Coronary artery (tissue), 2 donors: ENCODE data around the gene PRRT1.

ENCODE experiments used
- DNase-seq: peaks from one replicate; pipeline ENCODE4 v3.0.0-alpha.2; 2017; ENCODE audit warnings: low spot score
- H3K27ac ChIP-seq, 2 donors: fragments of 200-600 bp; sonication (generic); one replicate each; pipeline ENCODE4 v1.5.1; 2016 to 2019
- H3K4me3 ChIP-seq: fragments of 200-600 bp; sonication (generic); 2 replicates; pipeline ENCODE4 v1.5.1; 2016; ENCODE audit warnings: mild to moderate bottlenecking, moderate library complexity
- TF ChIP-seq, protein P1 (sequence below): fragments of 200-600 bp; sonication (generic); IDR thresholded peaks from one replicate; pipeline ENCODE4 v1.5.1; 2019; ENCODE audit warnings: antibody characterized with exemption

The PRRT1 gene

DNA sequence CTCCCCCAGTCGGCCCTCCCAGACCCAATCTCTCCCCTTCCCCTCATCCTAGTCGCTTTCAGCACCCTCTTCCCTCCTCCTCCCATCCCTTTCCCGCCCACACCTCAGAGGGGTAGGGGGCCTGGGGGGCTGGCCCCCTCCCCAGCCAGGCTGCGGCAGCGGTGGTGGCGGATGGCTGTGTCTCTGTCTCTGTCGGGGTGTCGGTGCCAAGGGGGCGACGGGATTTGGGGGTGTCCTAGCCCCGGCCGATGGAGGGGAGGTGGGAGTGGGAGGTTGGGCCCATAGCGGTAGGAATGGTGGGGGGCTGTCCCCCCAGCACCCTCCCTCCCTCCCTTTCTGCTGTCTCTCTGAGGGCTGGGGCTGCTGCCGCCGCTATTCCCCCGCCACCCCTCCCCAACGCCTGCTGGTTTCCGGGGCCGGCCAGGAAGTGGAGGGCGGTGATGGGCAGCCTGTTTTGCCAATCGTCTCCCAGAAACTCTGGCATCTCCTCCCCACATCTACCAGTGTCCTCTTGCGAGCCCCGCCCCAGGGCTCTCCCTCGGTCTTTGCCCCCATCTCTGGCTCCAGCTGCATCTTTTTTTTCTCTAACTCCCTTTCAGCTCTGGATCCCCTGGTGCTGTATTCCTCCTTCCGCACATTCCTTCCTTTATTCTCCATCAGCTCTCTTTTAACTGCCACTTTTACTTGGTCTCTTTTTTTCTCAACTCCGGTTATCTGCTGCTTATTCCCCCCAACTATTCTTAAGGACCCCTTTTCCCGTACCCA is 24.2 kb upstream of the PRRT1 start, which contains the start of gene AGPAT1:
Gene AGPAT1 (minus strand): TSS at position 374 of the 765 bp plus-strand sequence. CDS start 4,588 bp downstream, outside the sequence.
- peak within 1 kb of the TSS; percentile 95 for H3K4me3 ChIP-seq
- TF ChIP-seq, protein P1, sequence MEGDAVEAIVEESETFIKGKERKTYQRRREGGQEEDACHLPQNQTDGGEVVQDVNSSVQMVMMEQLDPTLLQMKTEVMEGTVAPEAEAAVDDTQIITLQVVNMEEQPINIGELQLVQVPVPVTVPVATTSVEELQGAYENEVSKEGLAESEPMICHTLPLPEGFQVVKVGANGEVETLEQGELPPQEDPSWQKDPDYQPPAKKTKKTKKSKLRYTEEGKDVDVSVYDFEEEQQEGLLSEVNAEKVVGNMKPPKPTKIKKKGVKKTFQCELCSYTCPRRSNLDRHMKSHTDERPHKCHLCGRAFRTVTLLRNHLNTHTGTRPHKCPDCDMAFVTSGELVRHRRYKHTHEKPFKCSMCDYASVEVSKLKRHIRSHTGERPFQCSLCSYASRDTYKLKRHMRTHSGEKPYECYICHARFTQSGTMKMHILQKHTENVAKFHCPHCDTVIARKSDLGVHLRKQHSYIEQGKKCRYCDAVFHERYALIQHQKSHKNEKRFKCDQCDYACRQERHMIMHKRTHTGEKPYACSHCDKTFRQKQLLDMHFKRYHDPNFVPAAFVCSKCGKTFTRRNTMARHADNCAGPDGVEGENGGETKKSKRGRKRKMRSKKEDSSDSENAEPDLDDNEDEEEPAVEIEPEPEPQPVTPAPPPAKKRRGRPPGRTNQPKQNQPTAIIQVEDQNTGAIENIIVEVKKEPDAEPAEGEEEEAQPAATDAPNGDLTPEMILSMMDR = no peak
- peak within 1 kb of the TSS; percentile 89 to 95 for H3K27ac ChIP-seq
- DNase-seq = peak; percentile 96

DNA sequence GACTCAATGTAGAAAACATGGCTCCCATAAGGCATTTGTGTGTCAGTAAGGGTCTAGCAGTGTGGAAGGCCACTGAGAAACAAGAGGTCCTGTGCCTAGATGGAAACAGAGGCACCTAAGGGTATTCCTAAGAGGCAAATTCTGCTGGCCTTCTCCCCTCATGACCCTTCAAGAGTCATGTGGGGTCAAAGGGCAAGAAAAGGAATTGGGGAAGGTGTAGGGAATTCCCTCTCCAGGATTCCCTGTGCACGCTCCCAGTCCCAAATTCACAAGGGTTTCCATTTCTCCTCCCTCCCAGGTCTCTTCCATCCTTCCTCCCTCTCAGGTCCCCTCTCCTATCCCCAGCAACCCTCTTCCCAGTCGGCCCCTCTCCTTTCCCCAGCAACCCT is 23.6 kb upstream of the PRRT1 start:
- Histone ChIP-seq H3K27ac (peak overlapping the region; percentile 89 to 95), H3K4me3 (peak overlapping the region; percentile 95)
- DNase-seq = no peak
- TF ChIP-seq, protein P1 = no peak

- no peak overlapping the region for H3K4me3 ChIP-seq
- no peak for DNase-seq
- no peak overlapping the region for H3K27ac ChIP-seq
- TF ChIP-seq, protein P1 = no peak
Measured at GRCh38 chr6:32174416-32174815, 22.7 kb upstream of the PRRT1 start.

DNA sequence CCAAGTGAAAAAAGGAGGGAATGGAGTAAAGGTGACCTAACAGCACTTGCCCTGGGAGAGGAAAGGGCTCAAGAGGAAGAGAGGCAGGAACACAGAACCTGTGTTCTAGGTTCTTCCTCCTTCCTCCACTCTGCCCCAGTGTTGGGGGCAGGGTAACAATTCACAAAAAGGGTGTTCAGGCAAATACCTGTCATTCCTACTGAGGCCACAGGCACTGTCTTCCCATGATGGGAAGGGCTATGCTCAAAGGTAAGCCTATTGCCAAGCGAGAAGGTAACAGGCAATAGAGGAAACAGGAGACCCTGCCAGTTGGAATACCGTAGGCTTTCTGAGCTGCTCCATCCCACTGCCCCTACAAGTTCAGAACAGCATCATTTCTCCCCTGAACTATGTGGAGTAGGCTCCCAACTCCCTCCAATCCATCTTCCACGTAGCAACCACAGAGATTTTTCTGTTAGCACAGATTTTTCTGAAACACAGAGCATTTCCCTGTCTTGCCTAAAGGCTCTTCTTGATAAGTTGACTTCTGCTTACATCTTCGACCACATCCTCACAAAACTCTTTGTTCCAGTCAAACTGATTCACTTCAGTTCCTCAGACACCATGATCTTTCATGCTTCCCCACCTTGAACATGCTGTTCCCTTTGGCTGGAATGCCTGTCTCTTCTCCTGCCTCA is 21.4 kb upstream of the PRRT1 start:
- Histone ChIP-seq H3K27ac (no peak overlapping the region), H3K4me3 (no peak overlapping the region)
- DNase-seq = no peak
- TF ChIP-seq, protein P1 = no peak

DNA sequence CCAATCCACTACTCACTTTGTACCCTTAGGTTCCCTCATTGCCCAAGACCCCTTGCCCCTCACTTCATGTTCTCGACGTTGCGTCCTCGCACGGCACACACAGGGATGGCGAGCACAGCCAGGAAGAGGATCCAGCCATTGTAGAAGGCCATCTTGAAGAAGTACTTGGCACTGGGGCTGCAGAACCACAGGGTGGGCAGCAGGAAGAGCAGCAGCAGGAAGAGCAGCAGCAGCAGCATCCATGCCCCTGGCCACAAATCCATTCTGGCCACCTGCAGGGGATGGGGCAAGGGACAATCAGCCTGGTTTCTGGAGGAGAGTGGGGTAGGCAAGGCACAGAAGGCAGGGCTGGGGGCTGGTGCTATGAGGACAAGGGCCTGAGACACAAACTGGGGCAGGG is 19.5 kb upstream of the PRRT1 start:
- Histone ChIP-seq H3K27ac (no peak overlapping the region), H3K4me3 (no peak overlapping the region)
- DNase-seq = no peak
- TF ChIP-seq, protein P1 = no peak

- no peak for DNase-seq
- H3K4me3 ChIP-seq = no peak overlapping the region
- no peak overlapping the region for H3K27ac ChIP-seq
- TF ChIP-seq, protein P1 = no peak
Measured at GRCh38 chr6:32170294-32170693, 18.6 kb upstream of the PRRT1 start.
